Keratinocyte (primary cell): ENCODE results near the gene MCOLN2. TPM values are rescaled to one million over a fixed set of nuclear protein-coding genes. Genes with fewer than 3 reads are reported as not detected.

Source experiments
- DNase-seq: peaks from one replicate; pipeline ENCODE4 v3.0.0-alpha.2; 2011; ENCODE audit warnings: low read depth, missing footprints, low spot score
- FAIRE-seq: peaks from 2 replicates; lab custom pipeline; 2011; peaks lifted over from hg19 to GRCh38; lab: Jason Lieb, UNC
- H2AFZ ChIP-seq: 2 replicates; pipeline ENCODE4 v1.6.0; 2012; ENCODE audit warnings: low read length, control low read depth, inconsistent platforms; ENCODE audit not compliant: control insufficient read depth
- H3K27ac ChIP-seq: 2 replicates; pipeline ENCODE4 v1.5.1; 2011; ENCODE audit warnings: low read length; ENCODE audit not compliant: control insufficient read depth, insufficient read depth
- H3K27me3 ChIP-seq: 3 replicates; pipeline ENCODE4 v1.6.0; 2011; ENCODE audit warnings: low read length; ENCODE audit not compliant: control insufficient read depth, insufficient read depth; ENCODE audit errors: extremely low read depth
- H3K36me3 ChIP-seq, 2 experiments: 2 replicates in 1 of 2; 3 replicates in 1 of 2; pipeline ENCODE4 v1.5.1; 2011; ENCODE audit warnings: low read length in 2 of 2, mild to moderate bottlenecking in 1 of 2; ENCODE audit not compliant: control insufficient read depth in 2 of 2, insufficient read depth in 2 of 2; ENCODE audit errors: extremely low read depth in 1 of 2
- H3K4me1 ChIP-seq: 3 replicates; pipeline ENCODE4 v1.5.1; 2011; ENCODE audit warnings: low read length; ENCODE audit not compliant: control insufficient read depth, insufficient read depth; ENCODE audit errors: extremely low read depth
- H3K4me2 ChIP-seq: 3 replicates; pipeline ENCODE4 v1.6.0; 2011; ENCODE audit warnings: low read depth, low read length; ENCODE audit not compliant: control insufficient read depth, insufficient read depth; ENCODE audit errors: extremely low read depth
- H3K4me3 ChIP-seq, 3 experiments: fragments of 200-600 bp in 1 of 3; sonication (generic) in 1 of 3; 2 replicates in 2 of 3; 3 replicates in 1 of 3; pipeline ENCODE4 v1.5.1; 2011 to 2016; ENCODE audit warnings: low read length in 3 of 3, mild to moderate bottlenecking in 3 of 3, control low read depth in 2 of 3, inconsistent platforms in 1 of 3, low read depth in 1 of 3, mixed read lengths in 1 of 3, mixed run types in 1 of 3, moderate library complexity in 1 of 3; ENCODE audit not compliant: control insufficient read depth in 2 of 3, insufficient read depth in 2 of 3; ENCODE audit errors: extremely low read depth in 1 of 3
- H3K79me2 ChIP-seq: 2 replicates; pipeline ENCODE4 v1.6.0; 2012; ENCODE audit warnings: low read length; ENCODE audit not compliant: control insufficient read depth, insufficient read depth
- H3K9ac ChIP-seq: 3 replicates; pipeline ENCODE4 v1.6.0; 2011; ENCODE audit warnings: low read length; ENCODE audit not compliant: control insufficient read depth, insufficient read depth; ENCODE audit errors: extremely low read depth
- H3K9me1 ChIP-seq: 3 replicates; pipeline ENCODE4 v1.6.0; 2011; ENCODE audit warnings: low read length; ENCODE audit not compliant: control insufficient read depth, insufficient read depth; ENCODE audit errors: extremely low read depth
- H3K9me3 ChIP-seq: 2 replicates; pipeline ENCODE4 v1.5.1; 2012; ENCODE audit warnings: low read depth, low read length; ENCODE audit not compliant: control insufficient read depth
- H4K20me1 ChIP-seq: 3 replicates; pipeline ENCODE4 v1.6.0; 2011; ENCODE audit warnings: low read length; ENCODE audit not compliant: control insufficient read depth, insufficient read depth; ENCODE audit errors: extremely low read depth
- CTCF ChIP-seq, 3 experiments: IDR thresholded peaks in 1 of 3; conservative IDR thresholded peaks in 1 of 3; optimal IDR thresholded peaks in 1 of 3; 2 replicates in 2 of 3; 3 replicates in 1 of 3; pipeline versions ENCODE3 to v1.5.1; 2011; ENCODE audit warnings: low read length in 3 of 3, mild to moderate bottlenecking in 3 of 3, moderate library complexity in 2 of 3, control low read depth in 1 of 3, inconsistent platforms in 1 of 3; ENCODE audit not compliant: insufficient read depth in 2 of 3; ENCODE audit errors: extremely low read depth in 1 of 3
- EZH2 ChIP-seq: IDR thresholded peaks from one replicate; pipeline ENCODE4 v1.6.1; 2012; ENCODE audit warnings: inconsistent platforms, mild to moderate bottlenecking, low read length, moderate library complexity
- dilution Hi-C: fragments of 300-500 bp; cut with MboI; formaldehyde crosslinking; loops from one replicate; pipeline ENCODE4 v1.7.0; 2020; ENCODE audit warnings: low sequenced_read_pairs; ENCODE audit not compliant: extremely low pct_ligation_motif_present
- polyA plus RNA-seq, 5 experiments: library from polyadenylated mRNA; depleted of rRNA in 3 of 5; stranded (reverse) in 3 of 5; stranded (forward) in 1 of 5; unstranded in 1 of 5; fragments of >200 nt; gene quantifications; 1 replicate in 1 of 5; 2 replicates in 3 of 5; 3 replicates in 1 of 5; pipeline versions ENCODE4 v1.2.1 to v1.2.3, GENCODE V29; 2011 to 2012; ENCODE audit warnings: missing spikeins in 2 of 5, low read depth in 1 of 5, low replicate concordance in 1 of 5

Gene MCOLN2
- polyA plus RNA-seq, 1 donor (not counting 4 experiments of a cell fraction or from before 2014, with no cell fraction given), result 0.14 TPM

DNA sequence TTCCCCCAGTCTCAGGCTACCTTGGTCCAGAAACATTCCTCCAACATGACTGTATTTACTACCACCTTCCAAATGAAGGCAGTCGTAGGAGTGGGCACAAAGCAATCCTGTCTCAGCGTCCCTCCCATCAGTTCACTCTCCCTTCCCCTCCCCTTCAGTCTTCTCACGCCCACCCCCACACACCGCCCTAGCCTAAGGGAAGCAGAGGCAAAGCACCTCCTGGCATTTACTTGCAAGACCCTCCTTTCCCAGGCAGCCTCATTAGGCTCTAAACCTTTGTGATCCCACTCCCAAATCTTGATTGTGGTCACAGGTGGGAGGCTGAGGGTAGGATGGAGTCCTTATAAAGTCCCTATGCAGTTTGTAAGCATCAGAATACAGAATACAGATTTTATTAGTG lies 80.0 kb downstream of the MCOLN2 start:
- Histone ChIP-seq H2AFZ (no peak overlapping the region), H4K20me1 (no peaks in the 10 kb centered on the region), H3K79me2 (no peaks in the 10 kb centered on the region), H3K4me2 (no peak overlapping the region), H3K36me3 (no peaks in the 10 kb centered on the region), H3K9me3 (no peaks in the 10 kb centered on the region), H3K9me1 (no peaks in the 10 kb centered on the region), H3K4me3 (no peak overlapping the region), H3K27me3 (no peaks in the 10 kb centered on the region), H3K27ac (no peak overlapping the region), H3K9ac (no peak overlapping the region), H3K4me1 (peaks cover 8% of the 10 kb centered on the region)
- TF ChIP-seq EZH2, result no peak
- TF ChIP-seq CTCF (optimal IDR thresholded peaks at IDR 0.05 in 1 of 3, IDR thresholded peaks at IDR 0.05 in 1 of 3, conservative IDR thresholded peaks at IDR 0.05 in 1 of 3; ENCODE audit: extremely low read depth in 1 of 3, insufficient read depth in 2 of 3, low read length in 3 of 3), result no peak
- DNase-seq, result no peak
- FAIRE-seq, result no peak
- dilution Hi-C loops, result no loop called here

- Histone ChIP-seq H2AFZ (no peak overlapping the region), H3K4me2 (peak overlapping the region; percentile 45)
These were observed 83.4 kb downstream of the MCOLN2 start for GRCh38 chr1:84913555-84913892.

More at GRCh38 chr1:84913555-84913892, 83.4 kb downstream of the MCOLN2 start:
- FAIRE-seq (no peak), DNase-seq (no peak)
- H3K4me1 ChIP-seq, result peaks cover 8% of the 10 kb centered on the region
- no peak overlapping the region for H3K9ac ChIP-seq
- no peaks in the 10 kb centered on the region for H3K9me3 ChIP-seq
- no peak overlapping the region for H3K4me3 ChIP-seq
- dilution Hi-C loops, result no loop called here
- H3K27me3 ChIP-seq, result no peaks in the 10 kb centered on the region
- no peaks in the 10 kb centered on the region for H3K79me2 ChIP-seq
- H3K36me3 ChIP-seq, result no peaks in the 10 kb centered on the region
- TF ChIP-seq CTCF (optimal IDR thresholded peaks at IDR 0.05 in 1 of 3, IDR thresholded peaks at IDR 0.05 in 1 of 3, conservative IDR thresholded peaks at IDR 0.05 in 1 of 3; ENCODE audit: extremely low read depth in 1 of 3, insufficient read depth in 2 of 3, low read length in 3 of 3) (no peak), EZH2 (no peak)
- no peak overlapping the region for H3K27ac ChIP-seq
- no peaks in the 10 kb centered on the region for H3K9me1 ChIP-seq
- no peaks in the 10 kb centered on the region for H4K20me1 ChIP-seq
